Heart left ventricle (tissue), 13 donors: Measurements from ENCODE around the gene YEATS2.

Experiments
- CTCF ChIP-seq, 12 donors: fragments of 200-600 bp; sonication (generic) in 4 of 12; IDR thresholded peaks; one replicate each; pipeline versions ENCODE4 v1.5.0 to v1.8.0; 2018 to 2022; ENCODE audit warnings: antibody characterized with exemption in 12 of 12, mild to moderate bottlenecking in 5 of 12
- POLR2A ChIP-seq, 2 donors: fragments of 450-650 bp; IDR thresholded peaks; one replicate each; pipeline ENCODE4 v1.6.1; 2017; ENCODE audit warnings: antibody characterized with exemption in 2 of 2, mild to moderate bottlenecking in 2 of 2, moderate library complexity in 2 of 2
- donor health status: ischemic (EF 13 %, LVEDD 7.1; RV severe dilation, severe dysfunction).
- donor health status: DM: no; HTN: yes; CAD: no.
- donor health status: DM: no; HTN: no; CAD: no.
- donor health status: ischemic (EF 25% LVEDD 6.9; RV normal size, moderate dysfunction).
- donor health status: ischemic (EF 25% LVEDD 5.7; RV mildly dilated, moderate dysfunction).
- donor health status: ischemic (EF 35%, LVEDD 5.7; RV mildly dilated, moderate dysfunction).
- donor health status: nonischemic (EF 11% LVEDD 7.7; RV severe dilation, severe dysfunction).
- donor health status: DM: yes; HTN: yes; CAD: no.
- donor health status: PGD.
- donor health status: ischemic (EF 29% LVEDD 5.4; RV normal size, mild dysfunction).
- donor health status: nonischemic (EF 23%, LVEDD 6.1; RV moderate dilation, normal function).

- TF ChIP-seq CTCF (IDR thresholded peaks at IDR 0.05) = no peak
- no peak for TF ChIP-seq POLR2A (IDR thresholded peaks at IDR 0.05)
Observed at GRCh38 chr3:183818041-183818620, 120.5 kb downstream of the YEATS2 start.
